ENCODE measurements around the gene GATA1.

DNA sequence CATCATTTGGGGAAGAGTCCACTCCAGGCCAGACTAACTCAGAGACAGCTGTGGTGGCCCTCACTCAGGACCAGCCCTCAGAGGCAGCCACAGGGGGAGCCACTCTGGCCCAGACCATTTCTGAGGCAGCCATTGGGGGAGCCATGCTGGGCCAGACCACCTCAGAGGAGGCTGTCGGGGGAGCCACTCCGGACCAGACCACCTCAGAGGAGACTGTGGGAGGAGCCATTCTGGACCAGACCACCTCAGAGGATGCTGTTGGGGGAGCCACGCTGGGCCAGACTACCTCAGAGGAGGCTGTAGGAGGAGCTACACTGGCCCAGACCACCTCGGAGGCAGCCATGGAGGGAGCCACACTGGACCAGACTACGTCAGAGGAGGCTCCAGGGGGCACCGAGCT, 36.7 kb downstream of the GATA1 start:
- no peak for TF ChIP-seq POLR2A (IDR thresholded peaks at IDR 0.05)
- TF ChIP-seq, protein P1, sequence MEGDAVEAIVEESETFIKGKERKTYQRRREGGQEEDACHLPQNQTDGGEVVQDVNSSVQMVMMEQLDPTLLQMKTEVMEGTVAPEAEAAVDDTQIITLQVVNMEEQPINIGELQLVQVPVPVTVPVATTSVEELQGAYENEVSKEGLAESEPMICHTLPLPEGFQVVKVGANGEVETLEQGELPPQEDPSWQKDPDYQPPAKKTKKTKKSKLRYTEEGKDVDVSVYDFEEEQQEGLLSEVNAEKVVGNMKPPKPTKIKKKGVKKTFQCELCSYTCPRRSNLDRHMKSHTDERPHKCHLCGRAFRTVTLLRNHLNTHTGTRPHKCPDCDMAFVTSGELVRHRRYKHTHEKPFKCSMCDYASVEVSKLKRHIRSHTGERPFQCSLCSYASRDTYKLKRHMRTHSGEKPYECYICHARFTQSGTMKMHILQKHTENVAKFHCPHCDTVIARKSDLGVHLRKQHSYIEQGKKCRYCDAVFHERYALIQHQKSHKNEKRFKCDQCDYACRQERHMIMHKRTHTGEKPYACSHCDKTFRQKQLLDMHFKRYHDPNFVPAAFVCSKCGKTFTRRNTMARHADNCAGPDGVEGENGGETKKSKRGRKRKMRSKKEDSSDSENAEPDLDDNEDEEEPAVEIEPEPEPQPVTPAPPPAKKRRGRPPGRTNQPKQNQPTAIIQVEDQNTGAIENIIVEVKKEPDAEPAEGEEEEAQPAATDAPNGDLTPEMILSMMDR (IDR thresholded peaks at IDR 0.05), result no peak
